A549 (cell line): ENCODE results near the gene TNK1.

Experiments used
- CEBPB ChIP-seq, 2 experiments: fragments of >200 bp in 1 of 2; sonication (Bioruptor Twin) in 1 of 2; formaldehyde crosslinking in 1 of 2; IDR thresholded peaks; 2 replicates each; pipeline ENCODE4 v1.6.1; 2012 to 2016
- EHMT2 ChIP-seq: fragments of 200-600 bp; sonication (generic); IDR thresholded peaks from 2 replicates; pipeline ENCODE4 v1.6.1; 2016; ENCODE audit warnings: antibody characterized with exemption, low read depth, mild to moderate bottlenecking, moderate library complexity
- MAFK ChIP-seq: fragments of 450-650 bp; IDR thresholded peaks from 2 replicates; pipeline ENCODE4 v1.6.1; 2014; ENCODE audit not compliant: partially characterized antibody
- NR3C1 ChIP-seq: fragments of >200 bp; sonication (Bioruptor Twin); formaldehyde crosslinking; IDR thresholded peaks from 3 replicates; pipeline ENCODE4 v1.6.1; 2017
- POLR2A ChIP-seq: IDR thresholded peaks from 2 replicates; pipeline ENCODE4 v1.6.1; 2012; ENCODE audit warnings: mild to moderate bottlenecking, low read length
- TF ChIP-seq, protein P1 (sequence below): fragments of >200 bp; sonication (Bioruptor Twin); formaldehyde crosslinking; IDR thresholded peaks from 3 replicates; pipeline ENCODE4 v1.5.1; 2016
- TF ChIP-seq, protein P2 (sequence below): IDR thresholded peaks from 2 replicates; pipeline ENCODE4 v1.6.1; 2012
- TF ChIP-seq, protein P3 (sequence below): fragments of 200-600 bp; sonication (generic); IDR thresholded peaks from 2 replicates; pipeline ENCODE4 v1.6.1; 2016; ENCODE audit warnings: antibody characterized with exemption, mild to moderate bottlenecking, moderate library complexity
- TF ChIP-seq, protein P4 (sequence below): fragments of 450-650 bp; IDR thresholded peaks from 2 replicates; pipeline ENCODE4 v1.6.1; 2014; ENCODE audit warnings: antibody characterized with exemption

DNA sequence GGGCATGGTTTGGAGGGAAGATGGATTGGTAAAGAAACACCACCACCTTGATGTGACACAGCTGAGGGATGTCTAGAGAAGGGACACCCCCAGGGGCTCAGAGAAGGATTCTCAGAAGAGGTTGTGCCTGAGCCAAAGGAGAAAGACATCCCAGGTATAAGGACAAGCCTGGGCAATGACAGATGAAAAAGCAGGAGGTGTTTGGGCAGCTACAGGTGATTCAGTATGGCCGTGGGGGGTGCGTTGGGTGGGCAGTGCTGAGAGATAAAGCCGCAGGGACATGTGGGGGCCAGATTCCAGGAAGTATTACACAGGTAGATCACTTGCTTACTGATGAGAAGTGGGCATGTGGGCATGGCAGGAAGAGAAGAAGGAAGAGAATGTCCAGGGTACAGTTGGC, 19.0 kb upstream of the TNK1 start:
- TF ChIP-seq, protein P1, sequence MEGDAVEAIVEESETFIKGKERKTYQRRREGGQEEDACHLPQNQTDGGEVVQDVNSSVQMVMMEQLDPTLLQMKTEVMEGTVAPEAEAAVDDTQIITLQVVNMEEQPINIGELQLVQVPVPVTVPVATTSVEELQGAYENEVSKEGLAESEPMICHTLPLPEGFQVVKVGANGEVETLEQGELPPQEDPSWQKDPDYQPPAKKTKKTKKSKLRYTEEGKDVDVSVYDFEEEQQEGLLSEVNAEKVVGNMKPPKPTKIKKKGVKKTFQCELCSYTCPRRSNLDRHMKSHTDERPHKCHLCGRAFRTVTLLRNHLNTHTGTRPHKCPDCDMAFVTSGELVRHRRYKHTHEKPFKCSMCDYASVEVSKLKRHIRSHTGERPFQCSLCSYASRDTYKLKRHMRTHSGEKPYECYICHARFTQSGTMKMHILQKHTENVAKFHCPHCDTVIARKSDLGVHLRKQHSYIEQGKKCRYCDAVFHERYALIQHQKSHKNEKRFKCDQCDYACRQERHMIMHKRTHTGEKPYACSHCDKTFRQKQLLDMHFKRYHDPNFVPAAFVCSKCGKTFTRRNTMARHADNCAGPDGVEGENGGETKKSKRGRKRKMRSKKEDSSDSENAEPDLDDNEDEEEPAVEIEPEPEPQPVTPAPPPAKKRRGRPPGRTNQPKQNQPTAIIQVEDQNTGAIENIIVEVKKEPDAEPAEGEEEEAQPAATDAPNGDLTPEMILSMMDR, result no peak
- TF ChIP-seq CEBPB (IDR thresholded peaks at IDR 0.05) (no peak), MAFK (no peak), EHMT2 (no peak), POLR2A (no peak), NR3C1 (no peak)
- TF ChIP-seq, protein P2, sequence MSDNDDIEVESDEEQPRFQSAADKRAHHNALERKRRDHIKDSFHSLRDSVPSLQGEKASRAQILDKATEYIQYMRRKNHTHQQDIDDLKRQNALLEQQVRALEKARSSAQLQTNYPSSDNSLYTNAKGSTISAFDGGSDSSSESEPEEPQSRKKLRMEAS, result no peak
- TF ChIP-seq, protein P3, sequence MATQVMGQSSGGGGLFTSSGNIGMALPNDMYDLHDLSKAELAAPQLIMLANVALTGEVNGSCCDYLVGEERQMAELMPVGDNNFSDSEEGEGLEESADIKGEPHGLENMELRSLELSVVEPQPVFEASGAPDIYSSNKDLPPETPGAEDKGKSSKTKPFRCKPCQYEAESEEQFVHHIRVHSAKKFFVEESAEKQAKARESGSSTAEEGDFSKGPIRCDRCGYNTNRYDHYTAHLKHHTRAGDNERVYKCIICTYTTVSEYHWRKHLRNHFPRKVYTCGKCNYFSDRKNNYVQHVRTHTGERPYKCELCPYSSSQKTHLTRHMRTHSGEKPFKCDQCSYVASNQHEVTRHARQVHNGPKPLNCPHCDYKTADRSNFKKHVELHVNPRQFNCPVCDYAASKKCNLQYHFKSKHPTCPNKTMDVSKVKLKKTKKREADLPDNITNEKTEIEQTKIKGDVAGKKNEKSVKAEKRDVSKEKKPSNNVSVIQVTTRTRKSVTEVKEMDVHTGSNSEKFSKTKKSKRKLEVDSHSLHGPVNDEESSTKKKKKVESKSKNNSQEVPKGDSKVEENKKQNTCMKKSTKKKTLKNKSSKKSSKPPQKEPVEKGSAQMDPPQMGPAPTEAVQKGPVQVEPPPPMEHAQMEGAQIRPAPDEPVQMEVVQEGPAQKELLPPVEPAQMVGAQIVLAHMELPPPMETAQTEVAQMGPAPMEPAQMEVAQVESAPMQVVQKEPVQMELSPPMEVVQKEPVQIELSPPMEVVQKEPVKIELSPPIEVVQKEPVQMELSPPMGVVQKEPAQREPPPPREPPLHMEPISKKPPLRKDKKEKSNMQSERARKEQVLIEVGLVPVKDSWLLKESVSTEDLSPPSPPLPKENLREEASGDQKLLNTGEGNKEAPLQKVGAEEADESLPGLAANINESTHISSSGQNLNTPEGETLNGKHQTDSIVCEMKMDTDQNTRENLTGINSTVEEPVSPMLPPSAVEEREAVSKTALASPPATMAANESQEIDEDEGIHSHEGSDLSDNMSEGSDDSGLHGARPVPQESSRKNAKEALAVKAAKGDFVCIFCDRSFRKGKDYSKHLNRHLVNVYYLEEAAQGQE, result no peak
- TF ChIP-seq, protein P4, sequence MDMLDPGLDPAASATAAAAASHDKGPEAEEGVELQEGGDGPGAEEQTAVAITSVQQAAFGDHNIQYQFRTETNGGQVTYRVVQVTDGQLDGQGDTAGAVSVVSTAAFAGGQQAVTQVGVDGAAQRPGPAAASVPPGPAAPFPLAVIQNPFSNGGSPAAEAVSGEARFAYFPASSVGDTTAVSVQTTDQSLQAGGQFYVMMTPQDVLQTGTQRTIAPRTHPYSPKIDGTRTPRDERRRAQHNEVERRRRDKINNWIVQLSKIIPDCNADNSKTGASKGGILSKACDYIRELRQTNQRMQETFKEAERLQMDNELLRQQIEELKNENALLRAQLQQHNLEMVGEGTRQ, result no peak
